Tibial artery (tissue), 4 donors: Measurements from ENCODE around the gene KRT74.
A peak's percentile ranks its signal among the peaks of the same experiment; 100 is the strongest.

Source experiments
- DNase-seq, 2 donors: peaks; one replicate each; pipeline ENCODE4 v3.0.0-alpha.2; 2019
- H3K27ac ChIP-seq, 2 donors: fragments of 200-600 bp; sonication (generic) in 1 of 2; 1 replicate in 1 of 2; 2 replicates in 1 of 2; pipeline ENCODE4 v1.5.1; 2018 to 2019; ENCODE audit warnings: mild to moderate bottlenecking in 1 of 2
- H3K27me3 ChIP-seq, 2 donors: fragments of 200-600 bp; sonication (generic) in 1 of 2; one replicate each; pipeline versions ENCODE4 v1.5.1 to v1.6.0; 2016 to 2019
- H3K36me3 ChIP-seq, 3 donors: fragments of 200-600 bp; sonication (generic) in 2 of 3; one replicate each; pipeline ENCODE4 v1.5.1; 2016 to 2019; ENCODE audit warnings: mild to moderate bottlenecking in 2 of 3
- H3K4me1 ChIP-seq, 4 donors: fragments of 200-600 bp; sonication (generic) in 2 of 4; 1 replicate in 3 of 4; 2 replicates in 1 of 4; pipeline ENCODE4 v1.5.1; 2016 to 2019
- H3K4me3 ChIP-seq, 2 donors: fragments of 200-600 bp; sonication (generic) in 1 of 2; 1 replicate in 1 of 2; 2 replicates in 1 of 2; pipeline ENCODE4 v1.5.1; 2018 to 2019; ENCODE audit warnings: mild to moderate bottlenecking in 2 of 2
- H3K9me3 ChIP-seq, 3 donors: fragments of 200-600 bp; sonication (generic) in 1 of 3; one replicate each; pipeline ENCODE4 v1.5.1; 2016 to 2019
- intact Hi-C: fragments of 100-400 bp; cut with DNase I; formaldehyde crosslinking; loops from one replicate; pipeline ENCODE4 v1.15.0; 2023; ENCODE audit warnings: low total_unique reads
- TF ChIP-seq, protein P1 (sequence below), 2 experiments: fragments of 200-600 bp in 1 of 2; fragments of 450-650 bp in 1 of 2; IDR thresholded peaks; one replicate each; pipeline ENCODE4 v1.5.1; 2017 to 2019; ENCODE audit warnings: antibody characterized with exemption in 2 of 2, mild to moderate bottlenecking in 1 of 2, moderate library complexity in 1 of 2

The KRT74 gene

GRCh38 chr12:52591521-52591920 is 17.9 kb upstream of the KRT74 start:
- TF ChIP-seq, protein P1, sequence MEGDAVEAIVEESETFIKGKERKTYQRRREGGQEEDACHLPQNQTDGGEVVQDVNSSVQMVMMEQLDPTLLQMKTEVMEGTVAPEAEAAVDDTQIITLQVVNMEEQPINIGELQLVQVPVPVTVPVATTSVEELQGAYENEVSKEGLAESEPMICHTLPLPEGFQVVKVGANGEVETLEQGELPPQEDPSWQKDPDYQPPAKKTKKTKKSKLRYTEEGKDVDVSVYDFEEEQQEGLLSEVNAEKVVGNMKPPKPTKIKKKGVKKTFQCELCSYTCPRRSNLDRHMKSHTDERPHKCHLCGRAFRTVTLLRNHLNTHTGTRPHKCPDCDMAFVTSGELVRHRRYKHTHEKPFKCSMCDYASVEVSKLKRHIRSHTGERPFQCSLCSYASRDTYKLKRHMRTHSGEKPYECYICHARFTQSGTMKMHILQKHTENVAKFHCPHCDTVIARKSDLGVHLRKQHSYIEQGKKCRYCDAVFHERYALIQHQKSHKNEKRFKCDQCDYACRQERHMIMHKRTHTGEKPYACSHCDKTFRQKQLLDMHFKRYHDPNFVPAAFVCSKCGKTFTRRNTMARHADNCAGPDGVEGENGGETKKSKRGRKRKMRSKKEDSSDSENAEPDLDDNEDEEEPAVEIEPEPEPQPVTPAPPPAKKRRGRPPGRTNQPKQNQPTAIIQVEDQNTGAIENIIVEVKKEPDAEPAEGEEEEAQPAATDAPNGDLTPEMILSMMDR (IDR thresholded peaks at IDR 0.05), result no peak
- intact Hi-C loops, result loop anchor here (10.0 kb wide), 1 partner anchor 373 kb away; no protein-coding TSS in a partner anchor
- Histone ChIP-seq H3K9me3 (no peaks in the 10 kb centered on the region), H3K27me3 (peaks cover 0 to 39% of the 10 kb centered on the region in 2 donors), H3K4me3 (no peak overlapping the region), H3K4me1 (no peaks in the 10 kb centered on the region), H3K36me3 (no peaks in the 10 kb centered on the region), H3K27ac (no peak overlapping the region)
- peak; percentile 21 to 48 for DNase-seq

DNA sequence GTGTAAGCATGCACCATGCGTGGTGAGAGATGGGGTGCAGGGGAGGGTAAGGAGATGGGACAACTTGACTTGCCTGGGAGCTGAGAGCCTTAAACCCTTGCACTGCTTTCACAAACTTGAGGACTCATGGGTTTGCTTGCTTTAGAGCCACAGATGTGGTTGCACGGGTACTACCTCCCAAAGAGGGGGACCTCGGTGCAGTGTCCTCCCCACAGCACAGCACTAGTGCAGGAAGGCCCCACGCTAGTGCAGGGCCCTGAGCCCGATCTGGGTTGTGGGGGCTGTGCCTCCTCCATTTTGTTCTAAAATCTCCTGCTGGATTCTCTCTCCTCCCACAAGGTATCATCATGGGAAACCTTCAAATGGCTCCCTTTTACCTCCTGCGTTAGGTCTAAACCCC is 16.4 kb upstream of the KRT74 start:
- no peaks in the 10 kb centered on the region for H3K36me3 ChIP-seq
- H3K27ac ChIP-seq, result no peak overlapping the region
- intact Hi-C loops, result loop anchor here (10.0 kb wide), 1 partner anchor 375 kb away; no protein-coding TSS in a partner anchor
- H3K4me1 ChIP-seq, result no peaks in the 10 kb centered on the region
- no peak overlapping the region for H3K4me3 ChIP-seq
- no peaks in the 10 kb centered on the region for H3K9me3 ChIP-seq
- TF ChIP-seq, protein P1 (IDR thresholded peaks at IDR 0.05), result no peak
- H3K27me3 ChIP-seq, result peaks cover 0 to 41% of the 10 kb centered on the region in 2 donors
- DNase-seq, result peak; percentile 2 to 21

DNA sequence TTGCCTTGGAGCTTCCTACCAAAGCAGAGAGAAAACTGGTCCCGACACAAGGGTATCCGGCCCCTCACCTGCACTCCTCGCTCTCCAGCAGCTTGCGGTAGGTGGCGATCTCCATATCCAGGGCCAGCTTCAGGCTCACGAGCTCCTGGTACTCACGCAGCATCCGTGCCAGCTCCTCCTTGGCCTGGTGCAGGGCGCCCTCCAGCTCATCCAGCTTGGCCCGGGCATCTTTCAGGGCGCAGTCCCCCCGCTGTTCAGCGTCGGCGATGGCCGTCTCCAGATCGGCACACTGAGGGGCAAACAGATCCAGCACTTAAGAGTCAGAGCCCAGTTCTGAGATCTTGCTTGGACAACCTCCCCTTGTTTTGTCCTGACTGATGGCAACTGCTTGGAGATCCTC is 13.9 kb upstream of the KRT74 start:
- Histone ChIP-seq H3K4me1 (no peaks in the 10 kb centered on the region), H3K27ac (no peak overlapping the region), H3K9me3 (no peaks in the 10 kb centered on the region), H3K4me3 (no peak overlapping the region), H3K27me3 (peaks cover 0 to 34% of the 10 kb centered on the region in 2 donors), H3K36me3 (no peaks in the 10 kb centered on the region)
- peak; percentile 3 to 40 for DNase-seq
- intact Hi-C loops, result loop anchor here (10.0 kb wide), 2 partner anchors 203 to 443 kb away; partner anchors contain the start of gene KRT84
- TF ChIP-seq, protein P1 (IDR thresholded peaks at IDR 0.05), result no peak

GRCh38 chr12:52585946-52586345 is 12.3 kb upstream of the KRT74 start:
- Histone ChIP-seq H3K27ac (no peak overlapping the region), H3K36me3 (no peaks in the 10 kb centered on the region), H3K4me3 (no peak overlapping the region), H3K27me3 (peaks cover 0 to 24% of the 10 kb centered on the region in 2 donors), H3K9me3 (no peaks in the 10 kb centered on the region), H3K4me1 (no peaks in the 10 kb centered on the region)
- intact Hi-C loops, result loop anchor here (10.0 kb wide), 2 partner anchors 201 to 441 kb away; partner anchors contain the start of gene KRT84
- peak; percentile 11 to 14 for DNase-seq
- TF ChIP-seq, protein P1 (IDR thresholded peaks at IDR 0.05), result no peak

GRCh38 chr12:52585066-52585465 is 11.4 kb upstream of the KRT74 start:
- TF ChIP-seq, protein P1 (IDR thresholded peaks at IDR 0.05), result no peak
- no peaks in the 10 kb centered on the region for H3K9me3 ChIP-seq
- no peak overlapping the region for H3K27ac ChIP-seq
- peak; percentile 5 to 23 for DNase-seq
- peaks cover 0 to 19% of the 10 kb centered on the region in 2 donors for H3K27me3 ChIP-seq
- no peak overlapping the region for H3K4me3 ChIP-seq
- intact Hi-C loops, result loop anchor here (10.0 kb wide), 2 partner anchors 200 to 440 kb away; partner anchors contain the start of gene KRT84
- H3K36me3 ChIP-seq, result no peaks in the 10 kb centered on the region
- no peaks in the 10 kb centered on the region for H3K4me1 ChIP-seq
